ENCODE results near the gene NOL4L.

NOL4L gene

GRCh38 chr20:32624687-32625345, 39.7 kb upstream of the NOL4L start:
- H3K36me3 ChIP-seq (ENCODE audit: low read length): no peaks in the 10 kb centered on the region

GRCh38 chr20:32623667-32624157, 38.6 kb upstream of the NOL4L start:
- H3K27me3 ChIP-seq (ENCODE audit: low read length): no peaks in the 10 kb centered on the region
- H3F3A ChIP-seq (ENCODE audit: insufficient read depth): peaks cover 3% of the 10 kb centered on the region; the same call in 1 of the 2 replicates
- H3K36me3 ChIP-seq (ENCODE audit: low read length): no peaks in the 10 kb centered on the region
- no peak overlapping the region for H3K4me2 ChIP-seq (ENCODE audit: low read depth, low read length, poor library complexity, severe bottlenecking)
- H3K79me2 ChIP-seq (ENCODE audit: insufficient read depth, low read length): no peaks in the 10 kb centered on the region
- H3K9me2 ChIP-seq (replicated peaks; ENCODE audit: insufficient read depth, low read length): no peaks in the 10 kb centered on the region
- no peaks in the 10 kb centered on the region for H3K9me3 ChIP-seq (ENCODE audit: insufficient read depth, low read length)
- no peak overlapping the region for H3K27ac ChIP-seq (ENCODE audit: low read depth, low read length)
- TF ChIP-seq CTCF (IDR thresholded peaks at IDR 0.05; ENCODE audit: insufficient read depth, low read length, poor library complexity, severe bottlenecking) (no peak), EZH2phosphoT487 (conservative IDR thresholded peaks at IDR 0.05; ENCODE audit: low read length) (no peak)
- H3K9ac ChIP-seq (ENCODE audit: low read length): no peak overlapping the region
- no peak overlapping the region for H2AFZ ChIP-seq (ENCODE audit: low read depth, low read length, severe bottlenecking)
- H3K4me3 ChIP-seq (ENCODE audit: insufficient read depth, low read length, poor library complexity, severe bottlenecking): no peak overlapping the region
- H4K20me1 ChIP-seq (ENCODE audit: low read depth, low read length): no peaks in the 10 kb centered on the region

More at GRCh38 chr20:32624687-32625345, 39.7 kb upstream of the NOL4L start:
- Histone ChIP-seq H2AFZ (ENCODE audit: low read depth, low read length, severe bottlenecking) (no peak overlapping the region), H3K79me2 (ENCODE audit: insufficient read depth, low read length) (no peaks in the 10 kb centered on the region), H3K9ac (ENCODE audit: low read length) (no peak overlapping the region), H3F3A (ENCODE audit: insufficient read depth) (peaks cover 3% of the 10 kb centered on the region; the same call in 1 of the 2 replicates), H3K27ac (ENCODE audit: low read depth, low read length) (no peak overlapping the region), H3K9me3 (ENCODE audit: insufficient read depth, low read length) (no peaks in the 10 kb centered on the region), H3K4me3 (ENCODE audit: insufficient read depth, low read length, poor library complexity, severe bottlenecking) (no peak overlapping the region), H3K4me2 (ENCODE audit: low read depth, low read length, poor library complexity, severe bottlenecking) (no peak overlapping the region), H3K9me2 (replicated peaks; ENCODE audit: insufficient read depth, low read length) (no peaks in the 10 kb centered on the region), H4K20me1 (ENCODE audit: low read depth, low read length) (no peaks in the 10 kb centered on the region), H3K27me3 (ENCODE audit: low read length) (no peaks in the 10 kb centered on the region)
- TF ChIP-seq EZH2phosphoT487 (conservative IDR thresholded peaks at IDR 0.05; ENCODE audit: low read length): no peak
- no peak for TF ChIP-seq CTCF (IDR thresholded peaks at IDR 0.05; ENCODE audit: insufficient read depth, low read length, poor library complexity, severe bottlenecking)

- H3K36me3 ChIP-seq (ENCODE audit: low read length): no peaks in the 10 kb centered on the region
- H3K4me3 ChIP-seq (ENCODE audit: insufficient read depth, low read length, poor library complexity, severe bottlenecking): no peak overlapping the region
- no peak overlapping the region for H2AFZ ChIP-seq (ENCODE audit: low read depth, low read length, severe bottlenecking)
- H4K20me1 ChIP-seq (ENCODE audit: low read depth, low read length): no peaks in the 10 kb centered on the region
- no peaks in the 10 kb centered on the region for H3K27me3 ChIP-seq (ENCODE audit: low read length)
- H3K9me3 ChIP-seq (ENCODE audit: insufficient read depth, low read length): no peaks in the 10 kb centered on the region
- H3K4me2 ChIP-seq (ENCODE audit: low read depth, low read length, poor library complexity, severe bottlenecking): no peak overlapping the region
- no peaks in the 10 kb centered on the region for H3K79me2 ChIP-seq (ENCODE audit: insufficient read depth, low read length)
- H3F3A ChIP-seq (ENCODE audit: insufficient read depth): peaks cover 3% of the 10 kb centered on the region; the same call in 1 of the 2 replicates
- H3K9ac ChIP-seq (ENCODE audit: low read length): no peak overlapping the region
- no peak overlapping the region for H3K27ac ChIP-seq (ENCODE audit: low read depth, low read length)
- no peaks in the 10 kb centered on the region for H3K9me2 ChIP-seq (replicated peaks; ENCODE audit: insufficient read depth, low read length)
- TF ChIP-seq EZH2phosphoT487 (conservative IDR thresholded peaks at IDR 0.05; ENCODE audit: low read length): no peak
- TF ChIP-seq CTCF (IDR thresholded peaks at IDR 0.05; ENCODE audit: insufficient read depth, low read length, poor library complexity, severe bottlenecking): no peak
These were observed 37.7 kb upstream of the NOL4L start for GRCh38 chr20:32622585-32623468.
